HFFc6 (cell line): ENCODE results near the gene FIBCD1. TPM values are rescaled to one million over a fixed set of nuclear protein-coding genes. Genes with fewer than 3 reads are reported as not detected.
"Not testable (repeated sequence)": the region's sequence is repeated elsewhere in the genome, so short reads cannot be mapped to it uniquely, and the experiment has no call there.

Experiments used
- DNase-seq: peaks from one replicate; pipeline ENCODE4 v3.0.0-alpha.2; 2018
- H3K27ac Mint-ChIP-seq: 2 replicates; pipeline ENCODE4 v1.8.0; 2020; ENCODE audit warnings: mild to moderate bottlenecking, mixed read lengths
- H3K27me3 Mint-ChIP-seq: 2 replicates; pipeline ENCODE4 v1.8.0; 2021; ENCODE audit warnings: mild to moderate bottlenecking, moderate library complexity, mixed read lengths; ENCODE audit not compliant: insufficient read depth
- H3K36me3 Mint-ChIP-seq: 2 replicates; pipeline ENCODE4 v1.8.0; 2021; ENCODE audit warnings: low read depth, mixed read lengths
- H3K4me1 Mint-ChIP-seq: 2 replicates; pipeline ENCODE4 v1.8.0; 2020; ENCODE audit warnings: low read depth, mixed read lengths
- H3K4me3 Mint-ChIP-seq: 2 replicates; pipeline ENCODE4 v1.8.0; 2020; ENCODE audit warnings: mild to moderate bottlenecking, moderate library complexity, mixed read lengths
- H3K9me3 Mint-ChIP-seq: 2 replicates; pipeline ENCODE4 v1.8.0; 2020; ENCODE audit warnings: mild to moderate bottlenecking, mixed read lengths
- total RNA-seq, 6 experiments: library from RNA; stranded (reverse); fragmentation: NEBNext Ultra II Directional; extraction: Animal tissue kit (Norgen Biotek cat#: 25700); gene quantifications; 2 replicates in 1 of 6; 3 replicates in 5 of 6; pipeline ENCODE4 v1.2.3, GENCODE V29; 2021
- TF ChIP-seq, protein P1 (sequence below): fragments of 200-600 bp; sonication (generic); IDR thresholded peaks from 2 replicates; pipeline ENCODE4 v1.5.0; 2021; ENCODE audit warnings: antibody characterized with exemption, mild to moderate bottlenecking

Gene FIBCD1
- total RNA-seq, 6 experiments from 2014 or later: 1.5 to 9.0 (median 8.0) TPM

GRCh38 chr9:130960522-130961378 lies 21.7 kb upstream of the FIBCD1 start:
- Mint-ChIP-seq H3K36me3 (peaks cover 11% of the 10 kb centered on the region), H3K27ac (no peak overlapping the region), H3K4me3 (no peak overlapping the region), H3K9me3 (peaks cover 16% of the 10 kb centered on the region), H3K27me3 (peaks cover 28% of the 10 kb centered on the region), H3K4me1 (peaks cover 22% of the 10 kb centered on the region)
- TF ChIP-seq, protein P1, sequence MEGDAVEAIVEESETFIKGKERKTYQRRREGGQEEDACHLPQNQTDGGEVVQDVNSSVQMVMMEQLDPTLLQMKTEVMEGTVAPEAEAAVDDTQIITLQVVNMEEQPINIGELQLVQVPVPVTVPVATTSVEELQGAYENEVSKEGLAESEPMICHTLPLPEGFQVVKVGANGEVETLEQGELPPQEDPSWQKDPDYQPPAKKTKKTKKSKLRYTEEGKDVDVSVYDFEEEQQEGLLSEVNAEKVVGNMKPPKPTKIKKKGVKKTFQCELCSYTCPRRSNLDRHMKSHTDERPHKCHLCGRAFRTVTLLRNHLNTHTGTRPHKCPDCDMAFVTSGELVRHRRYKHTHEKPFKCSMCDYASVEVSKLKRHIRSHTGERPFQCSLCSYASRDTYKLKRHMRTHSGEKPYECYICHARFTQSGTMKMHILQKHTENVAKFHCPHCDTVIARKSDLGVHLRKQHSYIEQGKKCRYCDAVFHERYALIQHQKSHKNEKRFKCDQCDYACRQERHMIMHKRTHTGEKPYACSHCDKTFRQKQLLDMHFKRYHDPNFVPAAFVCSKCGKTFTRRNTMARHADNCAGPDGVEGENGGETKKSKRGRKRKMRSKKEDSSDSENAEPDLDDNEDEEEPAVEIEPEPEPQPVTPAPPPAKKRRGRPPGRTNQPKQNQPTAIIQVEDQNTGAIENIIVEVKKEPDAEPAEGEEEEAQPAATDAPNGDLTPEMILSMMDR: no peak
- DNase-seq: no peak

- H3K4me1 Mint-ChIP-seq: peaks cover 22% of the 10 kb centered on the region
- TF ChIP-seq, protein P1: no peak
- H3K36me3 Mint-ChIP-seq: peaks cover 11% of the 10 kb centered on the region
- H3K27me3 Mint-ChIP-seq: peaks cover 21% of the 10 kb centered on the region
- peaks cover 16% of the 10 kb centered on the region for H3K9me3 Mint-ChIP-seq
- no peak overlapping the region for H3K27ac Mint-ChIP-seq
- no peak for DNase-seq
- H3K4me3 Mint-ChIP-seq: no peak overlapping the region
Measured at GRCh38 chr9:130959809-130960334, 20.8 kb upstream of the FIBCD1 start.

DNA sequence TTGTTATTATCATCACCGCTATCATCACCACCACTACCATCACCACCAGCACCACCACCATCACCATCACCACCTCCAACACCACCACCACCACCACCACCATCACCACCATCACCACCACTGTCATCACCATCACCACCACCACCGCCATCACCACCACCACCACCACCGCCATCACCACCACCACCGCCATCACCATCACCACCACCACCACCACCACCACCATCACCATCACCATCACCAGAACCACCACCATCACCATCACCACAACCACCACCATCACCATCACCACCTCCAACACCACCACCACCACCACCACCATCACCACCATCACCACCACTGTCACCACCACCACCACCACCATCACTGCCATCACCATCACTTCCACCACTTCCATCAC lies 19.5 kb upstream of the FIBCD1 start:
- Mint-ChIP-seq H3K36me3 (peaks cover 11% of the 10 kb centered on the region), H3K9me3 (peaks cover 13% of the 10 kb centered on the region), H3K27me3 (peaks cover 19% of the 10 kb centered on the region), H3K4me1 (peaks cover 22% of the 10 kb centered on the region)
- not testable (repeated sequence) for DNase-seq, H3K27ac Mint-ChIP-seq, H3K4me3 Mint-ChIP-seq

- peaks cover 21% of the 10 kb centered on the region for H3K27me3 Mint-ChIP-seq
- H3K9me3 Mint-ChIP-seq: peaks cover 13% of the 10 kb centered on the region
- H3K36me3 Mint-ChIP-seq: peaks cover 11% of the 10 kb centered on the region
- no peak overlapping the region for H3K4me3 Mint-ChIP-seq
- peaks cover 14% of the 10 kb centered on the region for H3K4me1 Mint-ChIP-seq
- no peak overlapping the region for H3K27ac Mint-ChIP-seq
- DNase-seq: no peak
- TF ChIP-seq, protein P1: no peak
Measured at GRCh38 chr9:130957451-130958203, 18.6 kb upstream of the FIBCD1 start.

- Mint-ChIP-seq H3K9me3 (peaks cover 13% of the 10 kb centered on the region), H3K27me3 (peaks cover 27% of the 10 kb centered on the region), H3K36me3 (peaks cover 11% of the 10 kb centered on the region), H3K4me1 (peaks cover 6% of the 10 kb centered on the region), H3K27ac (no peak overlapping the region), H3K4me3 (no peak overlapping the region)
- no peak for DNase-seq
- TF ChIP-seq, protein P1: no peak
Measured at GRCh38 chr9:130956636-130957450, 17.8 kb upstream of the FIBCD1 start.
